MCF 10A (cell line): ENCODE data around the gene PRDM5. TPM values are rescaled to one million over a fixed set of nuclear protein-coding genes. Genes with fewer than 3 reads are reported as not detected.

ENCODE experiments used
- BruUV-seq: library from RNA; stranded (reverse); fragments of 400-500 nt; replicated peaks from 2 replicates; lab custom pipeline; 2021; lab: Mats Ljungman, UMichigan
- CTCF ChIA-PET: fragments of 300-600 bp; sonication (Branson Sonifier 250); formaldehyde crosslinking; extraction: SDS; loops from one replicate; lab custom pipeline; 2021; ENCODE audit warnings: antibody characterized with exemption, inconsistent platforms; lab: Yijun Ruan, JAX
- POLR2A ChIA-PET: fragments of 300-600, 350-650 bp; sonication (Branson Sonifier 250); formaldehyde crosslinking; extraction: SDS; loops from one replicate; lab custom pipeline; 2020; ENCODE audit warnings: antibody characterized with exemption, inconsistent platforms; lab: Yijun Ruan, JAX
- DNase-seq: peaks from one replicate; pipeline ENCODE4 v3.0.0-alpha.2; 2018; ENCODE audit not compliant: unreplicated experiment
- H3K27ac Mint-ChIP-seq: one replicate; pipeline ENCODE4 v1.8.0; 2022; ENCODE audit warnings: mild to moderate bottlenecking, low read depth, mixed read lengths; ENCODE audit not compliant: unreplicated experiment
- H3K27me3 Mint-ChIP-seq: one replicate; pipeline ENCODE4 v1.8.0; 2022; ENCODE audit warnings: mixed read lengths; ENCODE audit not compliant: insufficient read depth, unreplicated experiment
- H3K36me3 Mint-ChIP-seq: one replicate; pipeline ENCODE4 v1.8.0; 2022; ENCODE audit warnings: mild to moderate bottlenecking, moderate library complexity, mixed read lengths; ENCODE audit not compliant: insufficient read depth, unreplicated experiment
- H3K4me1 Mint-ChIP-seq: one replicate; pipeline ENCODE4 v1.8.0; 2022; ENCODE audit warnings: mixed read lengths; ENCODE audit not compliant: insufficient read depth, unreplicated experiment
- H3K4me3 Mint-ChIP-seq: one replicate; pipeline ENCODE4 v1.8.0; 2022; ENCODE audit warnings: mild to moderate bottlenecking, moderate library complexity, mixed read lengths; ENCODE audit not compliant: unreplicated experiment
- H3K9me3 Mint-ChIP-seq: one replicate; pipeline ENCODE4 v1.8.0; 2022; ENCODE audit warnings: mixed read lengths; ENCODE audit not compliant: unreplicated experiment
- intact Hi-C: fragments of 100-400 bp; cut with micrococcal nuclease; formaldehyde crosslinking; loops from 2 replicates; pipeline ENCODE4 v1.14.1; 2022
- total RNA-seq: library from RNA; stranded (reverse); gene quantifications from 2 replicates; pipeline ENCODE4 v1.2.3, GENCODE V29; 2022
- TF ChIP-seq, protein P1 (sequence below): fragments of 200-600 bp; IDR thresholded peaks from one replicate; pipeline ENCODE4 v1.8.0; 2022; ENCODE audit warnings: antibody characterized with exemption, mild to moderate bottlenecking; ENCODE audit not compliant: unreplicated experiment

Gene PRDM5
- total RNA-seq, 1 experiment from 2014 or later, result 7.3 TPM

DNA sequence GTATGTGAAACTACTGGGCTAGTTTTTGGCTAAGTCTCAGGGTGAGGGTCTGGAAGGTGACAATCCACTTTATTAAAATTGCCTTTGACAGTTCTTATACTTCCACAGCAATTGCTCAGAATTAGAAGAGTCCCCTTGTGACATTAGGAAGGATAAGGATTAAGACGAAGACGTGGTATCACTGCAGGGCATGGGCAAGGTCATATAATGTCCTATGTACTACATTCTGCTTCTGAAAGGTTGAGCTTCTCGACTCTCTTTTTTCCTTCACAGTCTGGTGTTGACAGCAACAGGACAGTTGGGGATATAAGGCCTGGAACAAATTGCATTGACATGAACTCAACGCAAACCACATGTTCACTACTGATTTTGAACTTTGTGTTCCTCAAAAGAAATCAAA is 40.9 kb upstream of the PRDM5 start:
- no TSS peak for BruUV-seq
- H3K36me3 Mint-ChIP-seq, result no peaks in the 10 kb centered on the region
- no peaks in the 10 kb centered on the region for H3K4me1 Mint-ChIP-seq
- intact Hi-C loops, result no loop called here
- H3K27me3 Mint-ChIP-seq, result no peaks in the 10 kb centered on the region
- H3K27ac Mint-ChIP-seq, result no peak overlapping the region
- no peak overlapping the region for H3K4me3 Mint-ChIP-seq
- H3K9me3 Mint-ChIP-seq, result no peaks in the 10 kb centered on the region
- ChIA-PET POLR2A (no interaction called here), CTCF (interaction anchor here (0.8 kb wide), 1 partner anchor 274 kb away, joined by 3 read pairs; no protein-coding TSS in a partner anchor)
- TF ChIP-seq, protein P1, sequence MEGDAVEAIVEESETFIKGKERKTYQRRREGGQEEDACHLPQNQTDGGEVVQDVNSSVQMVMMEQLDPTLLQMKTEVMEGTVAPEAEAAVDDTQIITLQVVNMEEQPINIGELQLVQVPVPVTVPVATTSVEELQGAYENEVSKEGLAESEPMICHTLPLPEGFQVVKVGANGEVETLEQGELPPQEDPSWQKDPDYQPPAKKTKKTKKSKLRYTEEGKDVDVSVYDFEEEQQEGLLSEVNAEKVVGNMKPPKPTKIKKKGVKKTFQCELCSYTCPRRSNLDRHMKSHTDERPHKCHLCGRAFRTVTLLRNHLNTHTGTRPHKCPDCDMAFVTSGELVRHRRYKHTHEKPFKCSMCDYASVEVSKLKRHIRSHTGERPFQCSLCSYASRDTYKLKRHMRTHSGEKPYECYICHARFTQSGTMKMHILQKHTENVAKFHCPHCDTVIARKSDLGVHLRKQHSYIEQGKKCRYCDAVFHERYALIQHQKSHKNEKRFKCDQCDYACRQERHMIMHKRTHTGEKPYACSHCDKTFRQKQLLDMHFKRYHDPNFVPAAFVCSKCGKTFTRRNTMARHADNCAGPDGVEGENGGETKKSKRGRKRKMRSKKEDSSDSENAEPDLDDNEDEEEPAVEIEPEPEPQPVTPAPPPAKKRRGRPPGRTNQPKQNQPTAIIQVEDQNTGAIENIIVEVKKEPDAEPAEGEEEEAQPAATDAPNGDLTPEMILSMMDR, result no peak
- DNase-seq, result no peak

DNA sequence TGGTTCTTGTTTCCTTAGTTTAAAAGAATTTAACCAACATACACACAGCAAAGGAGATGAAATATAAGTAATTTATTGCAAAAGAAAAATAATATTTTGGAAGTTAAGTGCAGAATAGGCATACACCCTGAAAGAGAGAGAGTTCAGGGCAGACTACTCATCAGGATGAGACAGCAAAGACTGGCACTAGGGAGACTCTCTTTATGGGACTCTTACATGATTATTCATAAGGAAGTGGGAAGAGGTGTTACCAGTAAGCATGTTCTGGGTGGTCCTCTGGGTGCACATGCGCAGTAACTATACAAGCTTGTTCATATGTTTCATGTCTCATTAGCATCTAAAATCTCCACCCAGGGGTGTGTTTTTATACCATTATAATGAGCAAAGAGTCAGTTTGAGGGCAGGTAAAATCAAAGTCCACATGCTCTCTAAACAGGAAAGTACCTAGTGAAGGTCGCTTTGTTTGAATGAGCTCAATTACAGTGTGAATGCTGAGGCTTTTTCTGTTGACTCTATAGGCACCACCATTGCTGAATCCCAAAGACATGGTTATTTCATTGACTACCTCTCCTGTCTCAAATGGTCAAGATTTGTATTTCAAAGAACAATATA is 38.2 kb upstream of the PRDM5 start:
- no TSS peak for BruUV-seq
- H3K27ac Mint-ChIP-seq, result no peak overlapping the region
- TF ChIP-seq, protein P1, result no peak
- ChIA-PET CTCF (interaction anchor here (0.9 kb wide), 1 partner anchor 15 kb away, joined by 3 read pairs; no protein-coding TSS in a partner anchor), POLR2A (no interaction called here)
- no peak overlapping the region for H3K4me3 Mint-ChIP-seq
- no peaks in the 10 kb centered on the region for H3K27me3 Mint-ChIP-seq
- no peak for DNase-seq
- intact Hi-C loops, result no loop called here
- no peaks in the 10 kb centered on the region for H3K4me1 Mint-ChIP-seq
- no peaks in the 10 kb centered on the region for H3K36me3 Mint-ChIP-seq
- peaks cover 7% of the 10 kb centered on the region for H3K9me3 Mint-ChIP-seq

DNA sequence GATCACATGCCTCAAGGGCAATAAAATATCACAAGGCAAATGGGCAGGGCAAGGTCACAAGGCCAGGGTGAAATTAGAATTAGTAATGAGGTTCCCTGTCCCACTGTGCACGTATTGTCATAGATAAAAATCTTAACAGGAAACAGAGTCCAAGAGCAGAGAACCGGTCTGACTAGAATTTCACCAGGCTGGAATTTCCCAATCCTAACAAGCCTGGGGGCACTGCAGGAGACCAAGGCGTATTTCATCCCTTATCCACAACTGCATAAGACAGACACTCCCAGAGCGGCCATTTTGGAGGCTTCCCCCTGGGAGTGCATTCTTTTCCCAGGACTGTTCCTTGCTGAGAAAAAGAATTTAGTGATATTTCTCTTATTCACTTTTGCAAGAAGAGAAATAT is 25.9 kb upstream of the PRDM5 start:
- Mint-ChIP-seq H3K9me3 (peaks cover 16% of the 10 kb centered on the region), H3K27ac (no peak overlapping the region), H3K4me3 (no peak overlapping the region), H3K27me3 (no peaks in the 10 kb centered on the region), H3K4me1 (no peaks in the 10 kb centered on the region), H3K36me3 (no peaks in the 10 kb centered on the region)
- intact Hi-C loops, result no loop called here
- BruUV-seq, result no TSS peak
- ChIA-PET POLR2A (no interaction called here), CTCF (no interaction called here)
- no peak for DNase-seq
- TF ChIP-seq, protein P1, result no peak

DNA sequence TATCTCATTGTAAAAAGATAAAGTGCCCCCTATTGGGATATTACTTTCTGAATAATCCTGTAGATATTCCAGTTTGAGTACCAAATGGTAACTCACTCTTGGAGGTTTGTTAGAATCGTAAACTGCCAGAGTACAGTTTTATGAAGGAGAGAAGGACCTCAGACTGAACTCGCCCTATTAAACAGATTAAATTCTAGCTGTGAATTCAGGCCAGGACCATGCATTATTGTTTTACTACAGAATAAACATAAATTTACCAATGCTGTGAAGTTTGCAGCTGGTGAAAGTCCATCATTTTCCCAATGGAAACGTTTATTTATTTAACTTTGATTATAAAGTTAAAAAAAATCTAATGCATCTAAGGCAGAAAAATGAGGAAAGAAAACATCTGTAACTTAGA is 20.2 kb upstream of the PRDM5 start:
- TF ChIP-seq, protein P1, result no peak
- H3K27ac Mint-ChIP-seq, result no peak overlapping the region
- intact Hi-C loops, result no loop called here
- BruUV-seq, result no TSS peak
- H3K36me3 Mint-ChIP-seq, result no peaks in the 10 kb centered on the region
- CTCF ChIA-PET, result no interaction called here
- no peak for DNase-seq
- no peaks in the 10 kb centered on the region for H3K4me1 Mint-ChIP-seq
- POLR2A ChIA-PET, result interaction anchor here (0.7 kb wide), 1 partner anchor 229 kb away, joined by 6 read pairs; no protein-coding TSS in a partner anchor
- H3K27me3 Mint-ChIP-seq, result no peaks in the 10 kb centered on the region
- H3K9me3 Mint-ChIP-seq, result peaks cover 15% of the 10 kb centered on the region
- H3K4me3 Mint-ChIP-seq, result no peak overlapping the region
